ENCODE measurements around the gene PCDH15. TPM values are rescaled to one million over a fixed set of nuclear protein-coding genes. Genes with fewer than 3 reads are reported as not detected.

PCDH15 gene
- total and polyA plus RNA-seq, 2 experiments from 2014 or later, result 0.29 to 0.66 TPM

GRCh38 chr10:54234832-54235231, 566.2 kb downstream of the PCDH15 start:
- peaks cover 14% of the 10 kb centered on the region; the same call in 2 of the 3 replicates for H3K36me3 Mint-ChIP-seq (ENCODE audit: low read depth)
- no peaks in the 10 kb centered on the region for H3K4me1 ChIP-seq (ENCODE audit: insufficient read depth)
- DNase-seq (ENCODE audit: low spot score) (no peak), ATAC-seq (no peak)
- no peaks in the 10 kb centered on the region for H3K4me1 Mint-ChIP-seq
- no peaks in the 10 kb centered on the region for H3K27me3 ChIP-seq (ENCODE audit: insufficient read depth)
- no peaks in the 10 kb centered on the region; the same call in 1 of the 2 replicates for H3K36me3 ChIP-seq (ENCODE audit: insufficient read depth)
- no peak overlapping the region for H3K27ac Mint-ChIP-seq
- no peak overlapping the region for H3K27ac ChIP-seq (ENCODE audit: low read depth)
- H3F3A ChIP-seq (replicated peaks; ENCODE audit: low read depth), result no peaks in the 10 kb centered on the region
- TF ChIP-seq CREB1 (CRISPR knock-in tag; IDR thresholded peaks at IDR 0.05; ENCODE audit: low read depth), result no peak
- no peak for TF ChIP-seq POLR2AphosphoS5 (IDR thresholded peaks at IDR 0.05; ENCODE audit: low read depth)
- no peak for TF ChIP-seq ZNF114 (CRISPR knock-in tag; IDR thresholded peaks at IDR 0.05)
- TF ChIP-seq ZNF331 (CRISPR knock-in tag; IDR thresholded peaks at IDR 0.05; ENCODE audit: low read depth), result no peak
- no peak for TF ChIP-seq EZH2 (IDR thresholded peaks at IDR 0.05; ENCODE audit: low read depth, unreplicated experiment)
- no peak for TF ChIP-seq REST (IDR thresholded peaks at IDR 0.05; ENCODE audit: unreplicated experiment)
- TF ChIP-seq NANOG (IDR thresholded peaks at IDR 0.05; ENCODE audit: borderline replicate concordance), result no peak
- no peak for TF ChIP-seq JUNB (IDR thresholded peaks at IDR 0.05; ENCODE audit: unreplicated experiment)
- TF ChIP-seq EZH2phosphoT487 (IDR thresholded peaks at IDR 0.05; ENCODE audit: unreplicated experiment), result no peak
- no peak for TF ChIP-seq ETS1 (IDR thresholded peaks at IDR 0.05)
- TF ChIP-seq ZNF462 (CRISPR knock-in tag; IDR thresholded peaks at IDR 0.05), result no peak
- TF ChIP-seq CTCF (conservative IDR thresholded peaks at IDR 0.05; ENCODE audit: low read depth in 2 of 2), result no peak
- TF ChIP-seq STAT1 (IDR thresholded peaks at IDR 0.05; ENCODE audit: unreplicated experiment), result no peak
- H4K20me1 ChIP-seq (replicated peaks; ENCODE audit: insufficient read depth), result no peaks in the 10 kb centered on the region
- H3K4me2 ChIP-seq, result no peak overlapping the region
- peaks cover 25% of the 10 kb centered on the region for H3K9me3 Mint-ChIP-seq
- H3K79me2 ChIP-seq (replicated peaks; ENCODE audit: insufficient read depth), result no peaks in the 10 kb centered on the region
- H3K27me3 Mint-ChIP-seq (ENCODE audit: insufficient read depth, low read depth, poor library complexity), result no peaks in the 10 kb centered on the region
- no peak overlapping the region for H3K4me3 Mint-ChIP-seq
- no peak overlapping the region for H3K4me3 ChIP-seq
- peak overlapping the region; percentile 16; the same call in 1 of the 2 replicates for H2AFZ ChIP-seq
- peaks cover 5% of the 10 kb centered on the region; the same call in 1 of the 2 replicates for H3K9me2 ChIP-seq (ENCODE audit: insufficient read depth)
